B cell (primary cell): ENCODE data around the gene SIRT3.

ENCODE experiments used
- CTCF ChIP-seq: fragments of 200-600 bp; IDR thresholded peaks from one replicate; pipeline ENCODE4 v1.8.0; 2022; ENCODE audit warnings: antibody characterized with exemption, mild to moderate bottlenecking
- EZH2 ChIP-seq: IDR thresholded peaks from 2 replicates; pipeline ENCODE4 v1.6.1; 2012; ENCODE audit warnings: borderline replicate concordance, low read depth, mild to moderate bottlenecking, moderate library complexity, low read length; ENCODE audit not compliant: insufficient read depth, poor library complexity, severe bottlenecking

- no peak for TF ChIP-seq CTCF
- TF ChIP-seq EZH2 = no peak
Observed at GRCh38 chr11:230431-230830, 5.7 kb downstream of the SIRT3 start.
